HL-60/S4 treated with phorbol 12-myristate 13-acetate at 8.2 ng/mL for 4 days and 3 days (cell line): ENCODE measurements around the gene ATP6V1G2.
"Not testable (repeated sequence)": the region's sequence is repeated elsewhere in the genome, so short reads cannot be mapped to it uniquely, and the experiment has no call there.

Source experiments
- in situ Hi-C: fragments of 300-500 bp; cut with MboI; formaldehyde crosslinking; loops from 2 replicates; pipeline ENCODE4 v1.15.0; 2022; ENCODE audit warnings: low sequenced_read_pairs

Gene ATP6V1G2

DNA sequence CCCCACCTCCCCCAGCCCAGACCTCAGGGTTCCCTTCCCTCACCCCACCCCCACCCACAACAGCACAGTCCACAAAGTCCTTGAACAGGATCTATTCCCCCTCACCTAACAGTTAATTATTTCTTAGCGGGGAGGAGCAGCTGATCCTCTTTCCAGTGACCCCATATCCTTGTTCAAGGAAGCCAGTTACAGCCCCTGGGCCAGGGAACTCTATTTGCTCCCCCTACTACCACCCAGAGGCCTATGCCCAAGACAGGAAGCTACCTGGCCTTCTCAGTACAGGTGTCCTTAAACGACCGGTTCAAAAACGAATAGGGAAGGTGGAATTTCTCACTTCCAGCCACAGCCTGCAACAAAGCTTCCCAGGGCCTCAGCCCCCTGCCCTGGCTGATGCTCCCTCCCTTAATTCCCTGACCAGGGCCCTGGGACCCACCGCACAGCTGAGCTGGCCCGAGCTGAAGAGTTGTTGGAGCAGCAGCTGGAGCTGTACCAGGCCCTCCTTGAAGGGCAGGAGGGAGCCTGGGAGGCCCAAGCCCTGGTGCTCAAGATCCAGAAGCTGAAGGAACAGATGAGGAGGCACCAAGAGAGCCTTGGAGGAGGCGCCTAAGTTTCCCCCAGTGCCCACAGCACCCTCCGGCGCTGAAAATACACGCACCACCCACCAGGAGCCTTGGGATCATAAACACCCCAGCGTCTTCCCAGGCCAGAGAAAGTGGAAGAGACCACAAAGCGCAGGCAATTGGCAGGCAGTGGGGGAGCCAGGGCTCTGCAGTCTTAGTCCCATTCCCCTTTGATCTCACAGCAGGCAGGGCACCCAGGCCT is 16.9 kb downstream of the ATP6V1G2 start:
- in situ Hi-C loops: no loop called here

DNA sequence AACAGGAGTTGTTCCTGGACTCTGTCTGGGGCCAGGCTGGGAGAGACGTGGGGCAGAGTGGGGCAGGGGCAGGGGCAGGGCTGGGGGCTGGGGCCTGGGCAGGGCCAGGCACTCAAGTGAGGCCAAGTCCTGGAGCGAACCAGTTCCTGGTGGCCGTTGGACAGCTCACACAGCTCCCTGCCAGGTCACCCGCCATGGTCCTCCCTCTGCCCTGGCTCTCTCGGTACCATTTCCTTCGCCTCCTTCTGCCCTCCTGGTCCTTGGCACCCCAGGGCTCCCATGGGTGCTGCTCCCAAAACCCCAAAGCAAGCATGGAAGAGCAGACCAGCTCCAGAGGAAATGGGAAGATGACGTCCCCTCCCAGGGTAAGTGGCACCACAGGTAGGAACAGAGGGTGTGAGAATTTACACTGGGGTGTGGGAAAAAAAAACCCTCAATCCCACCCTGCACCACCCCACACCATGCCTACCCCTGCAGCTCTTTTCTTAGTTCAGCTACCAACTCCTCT is 17.5 kb downstream of the ATP6V1G2 start, which contains the start of gene MCCD1:
Gene MCCD1, plus strand, starts transcription at position 142 of the 508 bp plus-strand sequence. Its CDS starts 53 bp downstream, at position 195.
- in situ Hi-C loops: no loop called here

DNA sequence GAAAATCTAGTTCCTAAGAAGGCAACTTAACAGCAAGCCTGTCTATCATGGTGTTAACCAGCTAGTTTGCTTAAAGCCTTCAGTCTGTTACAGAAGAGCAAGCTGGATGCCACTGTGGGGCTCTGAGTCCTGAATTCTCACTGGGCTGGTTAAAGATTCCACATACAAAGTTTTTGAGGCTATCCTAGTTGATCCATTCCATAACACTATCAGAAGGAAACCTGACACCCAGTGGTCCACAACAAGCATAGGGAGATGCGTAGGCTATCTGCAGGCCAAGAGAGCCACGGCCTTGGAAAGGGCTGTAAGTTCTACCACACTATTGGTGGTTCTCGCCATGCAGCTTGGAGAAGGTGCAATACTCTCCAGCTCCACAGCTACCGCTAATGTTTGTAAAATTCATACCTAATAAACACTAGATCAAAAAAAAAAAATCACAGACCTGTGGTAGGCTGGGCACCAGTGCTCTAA is 18.1 kb downstream of the ATP6V1G2 start:
- in situ Hi-C loops: no loop called here

DNA sequence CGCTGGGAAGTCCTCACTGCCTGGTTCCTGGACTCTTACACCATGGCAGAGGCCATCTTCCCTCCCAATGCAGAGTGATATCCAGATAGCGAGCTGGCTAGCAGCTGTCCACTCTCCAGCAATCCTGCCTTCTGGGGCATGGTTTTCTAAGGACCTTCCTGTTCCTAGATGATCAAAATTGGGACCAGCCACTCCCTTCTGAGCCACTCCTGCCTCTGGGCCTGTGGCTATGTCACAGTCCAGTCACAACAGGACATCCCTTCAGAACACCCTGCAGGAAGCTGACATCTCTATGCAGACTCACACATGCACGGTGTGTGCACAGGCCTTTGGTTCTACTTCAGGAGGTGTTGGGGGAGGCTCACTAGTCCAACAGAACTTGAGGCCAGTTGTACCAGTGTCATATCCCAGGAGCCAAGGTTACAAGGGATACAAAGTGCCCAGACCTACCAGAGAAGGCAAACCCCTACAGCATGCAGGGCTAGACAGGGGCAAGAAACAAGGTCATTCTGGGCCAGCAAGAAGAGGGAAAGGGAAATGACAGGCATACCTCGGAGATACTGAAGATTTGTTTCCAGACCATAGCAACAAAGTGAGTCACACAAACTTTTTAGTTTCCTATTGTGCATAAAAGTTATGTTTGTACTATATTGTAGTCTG is 20.3 kb downstream of the ATP6V1G2 start:
- in situ Hi-C loops: no loop called here

GRCh38 chr6:31525553-31525931 is 20.9 kb downstream of the ATP6V1G2 start:
- in situ Hi-C loops: no loop called here

DNA sequence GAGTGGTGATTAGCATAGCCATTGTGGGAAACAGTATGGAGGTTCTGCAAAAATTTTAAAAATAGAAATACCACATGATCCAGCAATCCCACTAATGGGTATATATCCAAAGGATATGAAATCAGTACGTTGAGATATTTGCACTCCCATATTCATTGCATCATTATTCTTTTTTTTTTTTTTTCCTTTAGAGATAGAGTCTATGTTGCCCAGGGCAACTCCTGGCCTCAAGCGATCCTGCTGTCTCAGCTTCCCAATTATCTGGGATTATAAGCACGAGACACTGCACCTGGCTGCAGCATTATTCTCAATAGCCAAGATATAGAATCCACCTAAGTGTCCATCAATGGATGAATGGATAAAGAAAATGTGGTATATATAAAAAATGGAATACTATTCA is 24.6 kb downstream of the ATP6V1G2 start:
- in situ Hi-C loops: no loop called here

- in situ Hi-C loops: no loop called here
These were observed 32.8 kb downstream of the ATP6V1G2 start for GRCh38 chr6:31513456-31514165.

DNA sequence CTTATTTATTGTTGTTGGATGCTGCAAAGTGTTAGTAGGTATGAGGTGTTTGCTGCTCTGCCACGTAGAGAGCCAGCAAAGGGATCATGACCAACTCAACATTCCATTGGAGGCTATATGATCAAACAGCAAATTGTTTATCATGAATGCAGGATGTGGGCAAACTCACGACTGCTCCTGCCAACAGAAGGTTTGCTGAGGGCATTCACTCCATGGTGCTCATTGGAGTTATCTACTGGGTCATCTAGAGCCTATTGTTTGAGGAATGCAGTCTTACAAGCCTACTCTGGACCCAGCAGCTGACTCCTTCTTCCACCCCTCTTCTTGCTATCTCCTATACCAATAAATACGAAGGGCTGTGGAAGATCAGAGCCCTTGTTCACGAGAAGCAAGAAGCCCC is 36.4 kb downstream of the ATP6V1G2 start:
- in situ Hi-C loops: no loop called here

GRCh38 chr6:31509036-31509435 is 37.4 kb downstream of the ATP6V1G2 start:
- in situ Hi-C loops: not testable (repeated sequence)

GRCh38 chr6:31502586-31502985 is 43.8 kb downstream of the ATP6V1G2 start:
- in situ Hi-C loops: no loop called here

DNA sequence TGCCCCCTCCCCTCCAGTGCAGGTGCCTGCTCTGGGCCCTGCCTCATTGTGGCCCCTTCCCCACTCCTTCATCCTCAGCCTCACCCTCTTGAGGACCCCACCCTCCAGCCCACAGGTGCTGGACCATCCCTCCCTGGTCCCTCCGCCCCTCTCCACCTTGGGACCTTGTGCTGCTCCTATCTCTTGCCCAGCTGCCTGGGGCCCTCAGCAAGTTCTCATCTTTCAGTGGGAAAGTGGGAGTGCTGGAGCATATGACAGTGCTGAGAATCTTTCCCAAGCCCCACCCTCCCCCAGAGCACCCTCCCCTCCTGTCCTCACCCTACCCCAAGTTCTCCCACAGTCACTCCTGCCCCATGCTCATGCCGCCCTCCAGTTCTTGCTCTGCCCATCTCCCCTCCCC is 46.8 kb downstream of the ATP6V1G2 start:
- in situ Hi-C loops: not testable (repeated sequence)

DNA sequence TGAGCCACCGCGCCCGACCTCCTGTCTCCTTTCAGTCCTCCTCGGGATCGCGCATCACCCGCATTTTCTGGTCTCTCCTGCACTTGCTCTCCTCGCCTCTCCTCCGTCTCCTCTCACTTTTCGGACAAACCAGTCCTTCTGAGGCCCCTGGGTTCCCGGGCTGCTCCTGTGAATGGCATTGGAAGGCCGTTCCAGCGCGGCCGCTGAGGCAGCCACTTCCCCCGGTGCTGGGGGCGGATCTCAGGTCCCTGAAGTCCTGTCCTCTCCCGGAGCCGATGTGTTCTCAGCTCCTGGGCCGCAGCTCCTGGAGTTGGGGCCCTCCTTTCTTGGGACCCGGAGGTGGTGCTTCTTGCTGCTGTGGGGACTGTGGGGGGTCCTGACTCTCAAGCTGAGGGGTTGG is 47.7 kb downstream of the ATP6V1G2 start:
- in situ Hi-C loops: no loop called here

DNA sequence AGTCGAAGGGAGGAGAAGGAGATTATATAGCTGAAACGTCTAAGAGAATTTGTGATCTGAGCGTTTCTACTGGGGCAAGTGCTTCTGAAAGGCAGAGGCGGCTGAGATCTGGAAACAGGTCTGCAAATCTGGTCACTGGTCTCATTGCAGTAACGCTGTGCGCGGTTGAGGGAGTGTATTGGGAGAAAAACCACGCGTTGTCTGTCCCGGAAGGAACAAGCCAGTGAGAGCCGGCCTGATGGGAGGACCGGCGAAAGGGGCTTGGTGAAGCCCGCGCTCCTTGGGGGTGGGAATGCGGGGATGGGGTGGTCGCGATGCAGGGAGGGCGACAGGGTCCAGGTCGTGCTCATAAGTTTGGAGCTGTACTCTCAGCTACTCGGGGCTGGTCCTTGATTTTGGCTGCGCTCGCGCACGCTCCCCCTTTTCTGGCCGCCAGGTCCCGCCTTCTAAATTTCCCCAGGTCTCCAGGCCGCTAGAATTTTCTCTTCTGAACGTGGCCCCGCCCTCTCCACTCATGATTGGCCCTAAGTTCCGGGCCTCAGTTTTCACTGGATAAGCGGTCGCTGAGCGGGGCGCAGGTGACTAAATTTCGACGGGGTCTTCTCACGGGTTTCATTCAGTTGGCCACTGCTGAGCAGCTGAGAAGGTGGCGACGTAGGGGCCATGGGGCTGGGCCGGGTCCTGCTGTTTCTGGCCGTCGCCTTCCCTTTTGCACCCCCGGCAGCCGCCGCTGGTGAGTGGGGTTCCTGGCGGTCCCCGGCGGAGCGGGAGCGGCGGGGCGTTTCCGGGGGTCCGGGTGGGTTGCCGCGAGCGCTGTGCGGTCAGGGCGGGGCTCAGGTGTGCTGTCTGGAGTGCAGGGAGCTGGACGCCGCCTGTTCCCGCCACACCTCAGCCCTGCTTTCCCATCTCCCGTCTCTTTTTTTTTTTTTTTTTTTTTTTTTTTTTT is 48.6 kb downstream of the ATP6V1G2 start, which contains the start of gene MICB:
Gene MICB, plus strand, starts transcription at position 615 of the 946 bp plus-strand sequence. Its CDS starts 49 bp downstream, at position 664.
- in situ Hi-C loops: no loop called here

DNA sequence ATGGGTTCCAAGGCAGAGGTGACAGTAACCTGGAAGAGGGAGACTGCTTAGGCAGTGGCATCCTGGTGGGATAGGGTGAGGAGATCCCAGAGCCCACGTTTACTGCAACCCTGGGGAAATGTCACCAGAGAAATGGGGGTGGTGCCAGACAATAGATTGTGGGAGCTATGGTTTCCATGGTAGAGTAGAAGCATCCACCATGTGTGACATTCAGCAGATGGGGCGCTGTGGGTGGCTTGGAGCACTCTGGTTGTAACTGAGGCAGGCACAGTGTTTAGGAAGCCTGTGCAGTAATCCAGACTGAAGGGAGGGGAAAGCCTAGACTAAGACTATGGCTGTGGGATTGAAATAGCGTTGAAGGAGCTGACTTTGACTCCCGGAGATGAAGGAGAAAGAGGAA is 49.6 kb downstream of the ATP6V1G2 start:
- in situ Hi-C loops: not testable (repeated sequence)

- in situ Hi-C loops: no loop called here
These were observed 50.8 kb downstream of the ATP6V1G2 start for GRCh38 chr6:31495580-31495979.
